SU-DHL-6 (cell line): Measurements from ENCODE around the gene SRSF9.

Experiments
- H2AFZ ChIP-seq: fragments of 200-600 bp; sonication (generic); 2 replicates; pipeline ENCODE4 v1.6.1; 2014; ENCODE audit warnings: low read depth, mild to moderate bottlenecking, moderate library complexity, mixed read lengths, antibody characterized with exemption, low read length; ENCODE audit not compliant: severe bottlenecking
- H3F3A ChIP-seq: fragments of 200-600 bp; shearing (Covaris generic); 2 replicates; pipeline ENCODE4 v1.6.0; 2016; ENCODE audit warnings: antibody characterized with exemption, mild to moderate bottlenecking; ENCODE audit not compliant: insufficient read depth
- H3K27ac ChIP-seq: fragments of 200-600 bp; sonication (generic); 2 replicates; pipeline ENCODE4 v1.5.1; 2016; ENCODE audit warnings: low read depth, mild to moderate bottlenecking, low read length, moderate library complexity, mixed read lengths
- H3K27me3 ChIP-seq: fragments of 200-600 bp; sonication (generic), shearing (Covaris generic); 2 replicates; pipeline ENCODE4 v1.6.0; 2014; ENCODE audit warnings: mild to moderate bottlenecking, low read length
- H3K36me3 ChIP-seq: fragments of 200-600 bp; sonication (generic); 2 replicates; pipeline ENCODE4 v1.6.1; 2014; ENCODE audit warnings: mild to moderate bottlenecking, low read length, mixed read lengths
- H3K4me2 ChIP-seq: fragments of 300-600, 200-600 bp; shearing (Covaris generic), sonication (generic); 2 replicates; pipeline ENCODE4 v1.6.0; 2014; ENCODE audit warnings: low read length, low read depth, mild to moderate bottlenecking; ENCODE audit not compliant: poor library complexity, severe bottlenecking
- H3K4me3 ChIP-seq: fragments of 200-600 bp; sonication (generic); 2 replicates; pipeline ENCODE4 v1.5.1; 2014; ENCODE audit warnings: antibody characterized with exemption, low read length, mild to moderate bottlenecking, mixed read lengths; ENCODE audit not compliant: insufficient read depth, poor library complexity, severe bottlenecking
- H3K79me2 ChIP-seq: fragments of 200-600 bp; sonication (generic); 2 replicates; pipeline ENCODE4 v1.6.1; 2014; ENCODE audit warnings: mild to moderate bottlenecking, low read length, moderate library complexity; ENCODE audit not compliant: insufficient read depth
- H3K9ac ChIP-seq: fragments of 200-600 bp; sonication (generic); 2 replicates; pipeline ENCODE4 v1.7.0; 2014; ENCODE audit warnings: mild to moderate bottlenecking, low read length
- H3K9me2 ChIP-seq: fragments of 200-600 bp; sonication (generic); replicated peaks from 2 replicates; pipeline ENCODE4 v1.6.1; 2014; ENCODE audit warnings: low read length; ENCODE audit not compliant: insufficient read depth
- H3K9me3 ChIP-seq: fragments of 200-600 bp; sonication (generic); 2 replicates; pipeline ENCODE4 v1.6.1; 2014; ENCODE audit warnings: low read length, mixed read lengths; ENCODE audit not compliant: insufficient read depth
- H4K20me1 ChIP-seq: fragments of 200-600 bp; sonication (generic); 2 replicates; pipeline ENCODE4 v1.6.1; 2014; ENCODE audit warnings: low read depth, mild to moderate bottlenecking, antibody characterized with exemption, low read length, moderate library complexity, mixed read lengths
- CTCF ChIP-seq: fragments of 200-600 bp; sonication (generic); IDR thresholded peaks from one replicate; pipeline ENCODE4 v1.5.1; 2017; ENCODE audit warnings: antibody characterized with exemption, mild to moderate bottlenecking, low read length, moderate library complexity; ENCODE audit not compliant: insufficient read depth, poor library complexity, severe bottlenecking
- EZH2phosphoT487 ChIP-seq: fragments of 200-600 bp; sonication (generic), shearing (Covaris generic); conservative IDR thresholded peaks from 2 replicates; pipeline ENCODE4 v1.6.1; 2018; ENCODE audit warnings: mild to moderate bottlenecking, antibody characterized with exemption, low read length, moderate library complexity, mixed read lengths

The SRSF9 gene

GRCh38 chr12:120457133-120457532 lies 12.4 kb downstream of the SRSF9 start:
- Histone ChIP-seq H2AFZ (no peak overlapping the region), H3K79me2 (peaks cover 6% of the 10 kb centered on the region; the same call in 1 of the 2 replicates), H3K36me3 (peaks cover 15% of the 10 kb centered on the region; the same call in 1 of the 2 replicates), H3K4me2 (no peak overlapping the region), H3F3A (peaks cover 35% of the 10 kb centered on the region), H3K27me3 (no peaks in the 10 kb centered on the region), H4K20me1 (no peaks in the 10 kb centered on the region; the same call in 1 of the 2 replicates), H3K4me3 (no peak overlapping the region), H3K27ac (no peak overlapping the region), H3K9me2 (no peaks in the 10 kb centered on the region), H3K9me3 (no peaks in the 10 kb centered on the region), H3K9ac (no peak overlapping the region)
- TF ChIP-seq EZH2phosphoT487 (no peak), CTCF (peak; percentile 28)

- no peaks in the 10 kb centered on the region for H3K27me3 ChIP-seq
- TF ChIP-seq EZH2phosphoT487 (no peak), CTCF (no peak)
- H3K9me3 ChIP-seq, result no peaks in the 10 kb centered on the region
- H3K4me2 ChIP-seq, result no peak overlapping the region
- no peak overlapping the region for H3K4me3 ChIP-seq
- H3K9me2 ChIP-seq, result no peaks in the 10 kb centered on the region
- no peak overlapping the region for H3K9ac ChIP-seq
- peak overlapping the region; percentile 51; the same call in 1 of the 2 replicates for H3K27ac ChIP-seq
- H4K20me1 ChIP-seq, result no peaks in the 10 kb centered on the region; the same call in 1 of the 2 replicates
- H3K79me2 ChIP-seq, result peaks cover 11% of the 10 kb centered on the region
- H2AFZ ChIP-seq, result no peak overlapping the region
- peaks cover 29% of the 10 kb centered on the region for H3F3A ChIP-seq
- 0 out of 2 replicates have a peak, but pooled peaks cover 8% of the 10 kb centered on the region for H3K36me3 ChIP-seq
Observed at GRCh38 chr12:120455302-120455701, 14.2 kb downstream of the SRSF9 start.

- Histone ChIP-seq H3K27me3 (no peaks in the 10 kb centered on the region), H3K9me2 (no peaks in the 10 kb centered on the region), H3F3A (peaks cover 27% of the 10 kb centered on the region; the same call in 1 of the 2 replicates), H3K9me3 (no peaks in the 10 kb centered on the region), H3K36me3 (0 out of 2 replicates have a peak, but pooled peaks cover 4% of the 10 kb centered on the region), H3K4me2 (no peak overlapping the region), H3K79me2 (peaks cover 18% of the 10 kb centered on the region), H2AFZ (no peak overlapping the region), H3K4me3 (no peak overlapping the region), H3K27ac (no peak overlapping the region), H4K20me1 (no peaks in the 10 kb centered on the region; the same call in 1 of the 2 replicates), H3K9ac (no peak overlapping the region)
- TF ChIP-seq EZH2phosphoT487, result no peak
- TF ChIP-seq CTCF, result peak; percentile 62
Observed at GRCh38 chr12:120453977-120454376, 15.6 kb downstream of the SRSF9 start.
